ENCODE data around the gene RTTN. TPM values are rescaled to one million over a fixed set of nuclear protein-coding genes. Genes with fewer than 3 reads are reported as not detected.

The RTTN gene
- polyA plus RNA-seq, 3 donors: 0.22 to 2.7 (median 0.25) TPM

- Histone ChIP-seq H3K9ac (ENCODE audit: insufficient read depth, low read length, poor library complexity, severe bottlenecking) (no peak overlapping the region), H2AFZ (ENCODE audit: insufficient read depth, low read depth, low read length, poor library complexity, severe bottlenecking) (no peak overlapping the region), H3K27me3 (ENCODE audit: control insufficient read depth in 2 of 2, insufficient read depth in 2 of 2, low read length in 2 of 2) (no peaks in the 10 kb centered on the region), H3K4me2 (replicated peaks; ENCODE audit: extremely low read depth, low read length, poor library complexity, severe bottlenecking) (no peak overlapping the region), H3K4me3 (replicated peaks in 1 of 3; ENCODE audit: low read depth in 2 of 3, low read length in 3 of 3) (no peak overlapping the region), H4K20me1 (ENCODE audit: insufficient read depth, low read length) (no peaks in the 10 kb centered on the region), H3K79me2 (ENCODE audit: insufficient read depth, low read length) (no peaks in the 10 kb centered on the region), H3K9me3 (replicated peaks in 1 of 2; ENCODE audit: control insufficient read depth in 1 of 2, insufficient read depth in 1 of 2, low read length in 2 of 2) (no peaks in the 10 kb centered on the region), H3K36me3 (replicated peaks in 1 of 2; ENCODE audit: control insufficient read depth in 1 of 2, insufficient read depth in 2 of 2, low read length in 2 of 2) (peaks cover 0 to 19% of the 10 kb centered on the region in 2 donors), H3K27ac (ENCODE audit: low read depth in 1 of 2, low read length in 2 of 2) (no peak overlapping the region), H3K4me1 (ENCODE audit: control insufficient read depth in 1 of 2, insufficient read depth in 2 of 2, low read length in 2 of 2) (no peaks in the 10 kb centered on the region)
- no peaks in the 10 kb centered on the region for H3K27me3 Mint-ChIP-seq (ENCODE audit: low read depth in 3 of 3)
- H3K4me1 Mint-ChIP-seq: peaks cover 2% of the 10 kb centered on the region
- peaks cover 11 to 12% of the 10 kb centered on the region in 2 donors for H3K36me3 Mint-ChIP-seq
- TF ChIP-seq CTCF (IDR thresholded peaks at IDR 0.05): no peak
- no peak overlapping the region for H3K27ac Mint-ChIP-seq
- no peak for DNase-seq
- H3K4me3 Mint-ChIP-seq: no peak overlapping the region
- intact Hi-C loops (cut with micrococcal nuclease): no loop called here
- no CpG with 5 or more reads among the region's 1 CpG for WGBS (ENCODE audit: insufficient coverage)
- H3K9me3 Mint-ChIP-seq: no peaks in the 10 kb centered on the region
Measured at GRCh38 chr18:70074116-70074515, 131.4 kb downstream of the RTTN start.

DNA sequence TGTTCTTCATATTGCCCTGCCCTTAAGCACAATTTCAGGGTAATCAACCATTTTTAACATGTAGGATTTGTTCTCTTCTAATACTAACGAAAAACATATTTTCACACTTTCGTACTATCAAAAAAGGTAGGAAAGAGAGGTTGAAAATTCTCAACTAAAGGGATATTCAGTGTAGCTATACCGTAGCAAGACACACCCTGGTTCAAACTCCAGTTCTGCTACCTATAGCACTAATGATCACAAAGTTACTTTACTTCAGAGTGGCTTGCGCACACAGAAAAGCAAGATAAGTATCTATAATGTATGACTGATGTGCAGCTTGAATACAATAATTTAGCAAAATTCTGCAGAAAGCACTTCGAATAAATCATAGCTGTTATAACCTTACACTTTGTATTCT lies 132.1 kb downstream of the RTTN start:
- peaks cover 0 to 25% of the 10 kb centered on the region in 2 donors for H3K36me3 ChIP-seq (replicated peaks in 1 of 2; ENCODE audit: control insufficient read depth in 1 of 2, insufficient read depth in 2 of 2, low read length in 2 of 2)
- Mint-ChIP-seq H3K4me1 (peaks cover 2% of the 10 kb centered on the region), H3K27ac (no peak overlapping the region), H3K4me3 (no peak overlapping the region), H3K27me3 (ENCODE audit: low read depth in 3 of 3) (no peaks in the 10 kb centered on the region), H3K36me3 (peaks cover 17 to 19% of the 10 kb centered on the region in 2 donors), H3K9me3 (no peaks in the 10 kb centered on the region)
- no peaks in the 10 kb centered on the region for H3K27me3 ChIP-seq (ENCODE audit: control insufficient read depth in 2 of 2, insufficient read depth in 2 of 2, low read length in 2 of 2)
- no peak overlapping the region for H3K4me2 ChIP-seq (replicated peaks; ENCODE audit: extremely low read depth, low read length, poor library complexity, severe bottlenecking)
- no peak for TF ChIP-seq CTCF (IDR thresholded peaks at IDR 0.05)
- H3K4me1 ChIP-seq (ENCODE audit: control insufficient read depth in 1 of 2, insufficient read depth in 2 of 2, low read length in 2 of 2): no peaks in the 10 kb centered on the region
- no peaks in the 10 kb centered on the region for H4K20me1 ChIP-seq (ENCODE audit: insufficient read depth, low read length)
- no peak overlapping the region for H3K4me3 ChIP-seq (replicated peaks in 1 of 3; ENCODE audit: low read depth in 2 of 3, low read length in 3 of 3)
- WGBS (ENCODE audit: insufficient coverage): no CpG with 5 or more reads among the region's 5 CpGs
- no peaks in the 10 kb centered on the region for H3K9me3 ChIP-seq (replicated peaks in 1 of 2; ENCODE audit: control insufficient read depth in 1 of 2, insufficient read depth in 1 of 2, low read length in 2 of 2)
- no peaks in the 10 kb centered on the region for H3K79me2 ChIP-seq (ENCODE audit: insufficient read depth, low read length)
- no peak overlapping the region for H3K9ac ChIP-seq (ENCODE audit: insufficient read depth, low read length, poor library complexity, severe bottlenecking)
- intact Hi-C loops (cut with micrococcal nuclease): no loop called here
- no peak for DNase-seq
- H2AFZ ChIP-seq (ENCODE audit: insufficient read depth, low read depth, low read length, poor library complexity, severe bottlenecking): no peak overlapping the region
- no peak overlapping the region for H3K27ac ChIP-seq (ENCODE audit: low read depth in 1 of 2, low read length in 2 of 2)

Measured in CD14-positive monocyte (primary cell).